Prostate gland (tissue), 2 donors: ENCODE results near the gene DDIT3.

Experiments used
- CTCF ChIP-seq, 4 experiments: fragments of 200-600 bp in 2 of 4; fragments of 450-650 bp in 2 of 4; sonication (generic) in 2 of 4; IDR thresholded peaks; 1 replicate in 3 of 4; 2 replicates in 1 of 4; pipeline ENCODE4 v1.5.1; 2016 to 2019; ENCODE audit warnings: antibody characterized with exemption in 4 of 4, mild to moderate bottlenecking in 2 of 4, moderate library complexity in 2 of 4
- POLR2A ChIP-seq: fragments of 450-650 bp; IDR thresholded peaks from one replicate; pipeline ENCODE4 v1.6.1; 2016; ENCODE audit warnings: antibody characterized with exemption, mild to moderate bottlenecking

DNA sequence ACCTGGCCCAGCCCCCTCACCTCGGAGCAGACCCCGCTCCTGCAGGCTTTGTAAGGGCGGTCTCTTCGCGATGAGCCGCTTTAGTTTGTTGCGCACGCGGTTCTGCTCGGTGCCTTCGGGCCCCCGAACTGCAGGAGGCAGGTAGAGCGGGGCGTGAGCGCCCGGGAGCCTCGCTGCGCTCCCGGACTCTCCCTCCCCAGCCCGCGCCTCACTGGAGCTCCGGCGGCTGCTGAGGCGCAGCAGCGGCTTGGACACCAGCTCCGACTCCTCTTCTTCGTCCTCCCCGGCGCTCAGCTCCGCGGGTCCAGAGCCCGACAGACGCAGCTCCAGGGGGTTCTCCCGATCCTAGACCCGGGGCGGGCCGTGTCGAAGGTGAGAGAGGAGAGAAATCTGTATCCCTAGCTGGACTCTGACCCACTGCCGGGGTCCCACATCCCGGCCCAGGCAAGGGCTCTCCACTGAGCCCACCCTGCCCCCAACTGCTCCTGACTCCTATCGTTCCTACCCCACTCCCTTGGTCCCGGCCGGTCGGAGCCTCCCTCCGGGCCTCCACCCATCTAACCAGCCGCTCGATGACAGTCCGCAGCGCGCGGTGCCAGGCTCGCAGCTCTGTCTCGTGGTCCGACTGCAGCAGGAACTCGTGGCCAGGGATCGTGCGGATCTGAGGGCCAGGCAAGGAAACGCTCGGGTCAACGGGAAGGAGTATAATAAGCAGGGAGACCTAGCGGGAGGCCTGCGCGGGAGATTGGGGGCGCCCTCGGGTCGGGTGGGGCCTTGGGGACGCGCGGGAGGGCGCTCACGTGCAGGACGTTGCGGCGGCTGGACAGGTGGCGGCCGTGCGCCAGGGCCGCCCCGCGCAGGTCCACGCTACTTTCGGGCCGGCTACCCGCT, 44.8 kb downstream of the DDIT3 start:
- TF ChIP-seq CTCF (IDR thresholded peaks at IDR 0.05) = no peak
- TF ChIP-seq POLR2A = no peak
